ENCODE measurements around the gene CACNA1G. TPM values are rescaled to one million over a fixed set of nuclear protein-coding genes. Genes with fewer than 3 reads are reported as not detected.

The CACNA1G gene
- total RNA-seq, 1 donor from 2014 or later = 0.27 TPM

DNA sequence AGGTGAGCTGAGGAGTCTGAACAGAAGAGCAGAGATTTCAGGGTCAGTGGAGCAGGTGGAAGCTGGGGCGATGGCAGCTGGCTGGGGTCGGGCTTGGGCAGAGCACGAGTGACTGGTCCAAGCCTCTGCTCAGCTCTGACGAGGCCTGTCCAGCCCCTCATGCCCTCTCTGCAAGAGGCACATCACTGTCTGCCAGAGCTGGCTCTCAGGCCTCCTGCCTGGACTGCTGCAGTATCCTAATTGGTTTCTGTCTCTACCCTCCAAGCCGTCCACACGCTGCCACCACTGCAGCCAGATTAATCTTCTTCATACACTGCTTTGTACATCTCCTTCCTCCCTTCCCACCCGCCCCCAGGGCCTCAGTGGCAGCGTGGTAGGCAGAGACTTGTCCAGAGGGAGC lies 25.4 kb downstream of the CACNA1G start:
- Mint-ChIP-seq H3K36me3 (ENCODE audit: low read depth, unreplicated experiment) (peaks cover 3% of the 10 kb centered on the region), H3K27ac (ENCODE audit: unreplicated experiment) (no peak overlapping the region), H3K4me3 (ENCODE audit: unreplicated experiment) (no peak overlapping the region), H3K4me1 (ENCODE audit: low read depth, unreplicated experiment) (peaks cover 6% of the 10 kb centered on the region), H3K27me3 (ENCODE audit: low read depth, unreplicated experiment) (peaks cover 70% of the 10 kb centered on the region), H3K9me3 (ENCODE audit: unreplicated experiment) (peaks cover 10% of the 10 kb centered on the region)
- no peak overlapping the region for H3K4me3 ChIP-seq (ENCODE audit: insufficient read depth, low read depth, low read length)
- H3K4me1 ChIP-seq (ENCODE audit: insufficient read depth, low read length) = peaks cover 5% of the 10 kb centered on the region
- no peak overlapping the region for H3K9ac ChIP-seq (ENCODE audit: low read length)
- no peaks in the 10 kb centered on the region for H3K79me2 ChIP-seq (ENCODE audit: insufficient read depth, low read length)
- no peak overlapping the region for H2AFZ ChIP-seq (ENCODE audit: low read depth, low read length)
- no peak for FAIRE-seq
- DNase-seq (ENCODE audit: low read depth) = no peak
- H3K9me3 ChIP-seq (ENCODE audit: insufficient read depth, low read depth, low read length) = no peaks in the 10 kb centered on the region
- no peaks in the 10 kb centered on the region for H3K36me3 ChIP-seq (ENCODE audit: insufficient read depth, low read length)
- no peak overlapping the region for H3K27ac ChIP-seq (ENCODE audit: low read depth, low read length)
- H3K27me3 ChIP-seq (ENCODE audit: insufficient read depth, low read length) = no peaks in the 10 kb centered on the region
- TF ChIP-seq, protein P1, sequence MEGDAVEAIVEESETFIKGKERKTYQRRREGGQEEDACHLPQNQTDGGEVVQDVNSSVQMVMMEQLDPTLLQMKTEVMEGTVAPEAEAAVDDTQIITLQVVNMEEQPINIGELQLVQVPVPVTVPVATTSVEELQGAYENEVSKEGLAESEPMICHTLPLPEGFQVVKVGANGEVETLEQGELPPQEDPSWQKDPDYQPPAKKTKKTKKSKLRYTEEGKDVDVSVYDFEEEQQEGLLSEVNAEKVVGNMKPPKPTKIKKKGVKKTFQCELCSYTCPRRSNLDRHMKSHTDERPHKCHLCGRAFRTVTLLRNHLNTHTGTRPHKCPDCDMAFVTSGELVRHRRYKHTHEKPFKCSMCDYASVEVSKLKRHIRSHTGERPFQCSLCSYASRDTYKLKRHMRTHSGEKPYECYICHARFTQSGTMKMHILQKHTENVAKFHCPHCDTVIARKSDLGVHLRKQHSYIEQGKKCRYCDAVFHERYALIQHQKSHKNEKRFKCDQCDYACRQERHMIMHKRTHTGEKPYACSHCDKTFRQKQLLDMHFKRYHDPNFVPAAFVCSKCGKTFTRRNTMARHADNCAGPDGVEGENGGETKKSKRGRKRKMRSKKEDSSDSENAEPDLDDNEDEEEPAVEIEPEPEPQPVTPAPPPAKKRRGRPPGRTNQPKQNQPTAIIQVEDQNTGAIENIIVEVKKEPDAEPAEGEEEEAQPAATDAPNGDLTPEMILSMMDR (IDR thresholded peaks at IDR 0.05; ENCODE audit: insufficient read depth, low read depth, low read length) = no peak
- no peak for TF ChIP-seq EZH2 (IDR thresholded peaks at IDR 0.05; ENCODE audit: insufficient read depth, low read length)
- no peaks in the 10 kb centered on the region for H4K20me1 ChIP-seq (ENCODE audit: insufficient read depth, low read length)
- no peak overlapping the region for H3K4me2 ChIP-seq (ENCODE audit: low read length)

DNA sequence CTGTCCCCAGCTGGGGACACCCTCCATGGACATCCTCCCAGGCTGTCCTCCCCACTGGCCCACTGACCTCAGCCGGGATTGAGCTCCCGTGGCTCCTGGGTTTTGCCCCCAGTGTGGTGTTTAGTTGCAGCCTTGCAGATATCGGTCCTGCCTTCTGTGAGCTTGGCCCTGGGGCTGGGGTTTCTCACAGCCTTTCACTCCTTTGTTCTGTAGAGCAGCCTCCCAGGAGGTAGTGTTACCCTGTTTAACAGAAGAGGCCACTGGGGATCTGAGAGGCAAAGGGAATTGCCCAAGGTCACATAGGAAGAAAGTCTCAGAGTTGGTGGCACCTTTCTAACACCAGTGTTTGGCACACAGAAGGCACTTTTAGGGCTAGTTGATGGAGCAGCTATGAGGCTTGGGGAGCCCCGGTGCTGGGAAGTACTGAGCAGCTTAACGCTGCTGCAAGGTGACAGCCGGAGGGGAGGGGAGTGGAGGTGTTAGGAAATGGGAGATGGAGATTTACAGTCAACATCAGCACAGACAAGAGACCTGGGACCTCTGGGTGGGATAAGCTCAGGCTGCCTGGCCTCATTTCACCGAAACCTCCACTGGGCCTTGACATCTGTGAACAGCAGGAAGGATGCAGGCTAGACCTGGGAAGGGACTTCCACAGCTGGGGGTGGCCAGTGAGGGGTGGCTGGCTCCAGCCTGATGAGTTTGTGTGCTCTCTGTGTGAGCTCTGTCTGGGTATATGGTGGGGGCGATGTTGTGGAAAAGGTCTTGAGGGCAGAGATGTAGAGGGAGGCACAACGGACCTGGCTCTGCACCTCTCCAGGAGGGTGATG lies 26.1 kb downstream of the CACNA1G start:
- H3K4me1 ChIP-seq (ENCODE audit: insufficient read depth, low read length) = peaks cover 5% of the 10 kb centered on the region
- no peak overlapping the region for H3K27ac ChIP-seq (ENCODE audit: low read depth, low read length)
- H4K20me1 ChIP-seq (ENCODE audit: insufficient read depth, low read length) = no peaks in the 10 kb centered on the region
- no peak overlapping the region for H3K27ac Mint-ChIP-seq (ENCODE audit: unreplicated experiment)
- no peak overlapping the region for H3K4me3 ChIP-seq (ENCODE audit: insufficient read depth, low read depth, low read length)
- H2AFZ ChIP-seq (ENCODE audit: low read depth, low read length) = no peak overlapping the region
- DNase-seq (ENCODE audit: low read depth) (no peak), FAIRE-seq (no peak)
- H3K4me1 Mint-ChIP-seq (ENCODE audit: low read depth, unreplicated experiment) = peaks cover 6% of the 10 kb centered on the region
- H3K36me3 Mint-ChIP-seq (ENCODE audit: low read depth, unreplicated experiment) = peaks cover 3% of the 10 kb centered on the region
- TF ChIP-seq, protein P1 (IDR thresholded peaks at IDR 0.05; ENCODE audit: insufficient read depth, low read depth, low read length) = no peak
- TF ChIP-seq EZH2 (IDR thresholded peaks at IDR 0.05; ENCODE audit: insufficient read depth, low read length) = no peak
- H3K9me3 ChIP-seq (ENCODE audit: insufficient read depth, low read depth, low read length) = no peaks in the 10 kb centered on the region
- H3K4me2 ChIP-seq (ENCODE audit: low read length) = no peak overlapping the region
- peaks cover 74% of the 10 kb centered on the region for H3K27me3 Mint-ChIP-seq (ENCODE audit: low read depth, unreplicated experiment)
- no peaks in the 10 kb centered on the region for H3K27me3 ChIP-seq (ENCODE audit: insufficient read depth, low read length)
- H3K4me3 Mint-ChIP-seq (ENCODE audit: unreplicated experiment) = no peak overlapping the region
- H3K36me3 ChIP-seq (ENCODE audit: insufficient read depth, low read length) = no peaks in the 10 kb centered on the region
- peaks cover 9% of the 10 kb centered on the region for H3K9me3 Mint-ChIP-seq (ENCODE audit: unreplicated experiment)
- H3K9ac ChIP-seq (ENCODE audit: low read length) = no peak overlapping the region
- no peaks in the 10 kb centered on the region for H3K79me2 ChIP-seq (ENCODE audit: insufficient read depth, low read length)

DNA sequence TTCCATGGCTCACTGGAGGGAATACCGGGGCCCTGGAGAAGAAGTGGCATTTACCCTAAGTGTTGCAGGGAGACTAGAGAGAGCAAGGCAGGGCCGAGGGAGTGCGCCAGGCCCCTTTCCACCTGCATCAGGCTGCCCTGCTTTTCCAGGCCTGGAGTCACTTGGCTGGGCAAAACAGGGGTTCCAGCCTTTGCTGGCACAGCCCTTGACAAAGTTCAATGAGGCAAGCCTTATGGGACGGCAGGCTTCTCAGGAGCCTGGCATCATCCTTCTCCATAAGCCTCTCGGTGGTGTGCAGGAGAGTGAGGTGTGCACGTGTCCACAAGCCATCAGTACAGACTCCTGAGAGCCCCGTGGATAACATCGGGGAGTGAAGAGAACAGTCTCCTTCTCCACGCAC lies 27.1 kb downstream of the CACNA1G start:
- peaks cover 2% of the 10 kb centered on the region for H3K9me3 Mint-ChIP-seq (ENCODE audit: unreplicated experiment)
- H3K4me1 Mint-ChIP-seq (ENCODE audit: low read depth, unreplicated experiment) = peaks cover 5% of the 10 kb centered on the region
- no peaks in the 10 kb centered on the region for H3K27me3 ChIP-seq (ENCODE audit: insufficient read depth, low read length)
- H2AFZ ChIP-seq (ENCODE audit: low read depth, low read length) = no peak overlapping the region
- no peak overlapping the region for H3K4me3 ChIP-seq (ENCODE audit: insufficient read depth, low read depth, low read length)
- no peaks in the 10 kb centered on the region for H3K36me3 ChIP-seq (ENCODE audit: insufficient read depth, low read length)
- no peaks in the 10 kb centered on the region for H3K79me2 ChIP-seq (ENCODE audit: insufficient read depth, low read length)
- H3K9ac ChIP-seq (ENCODE audit: low read length) = no peak overlapping the region
- DNase-seq (ENCODE audit: low read depth) = no peak
- H3K4me3 Mint-ChIP-seq (ENCODE audit: unreplicated experiment) = no peak overlapping the region
- H3K4me1 ChIP-seq (ENCODE audit: insufficient read depth, low read length) = peaks cover 5% of the 10 kb centered on the region
- H3K36me3 Mint-ChIP-seq (ENCODE audit: low read depth, unreplicated experiment) = no peaks in the 10 kb centered on the region
- no peak for FAIRE-seq
- no peak overlapping the region for H3K4me2 ChIP-seq (ENCODE audit: low read length)
- no peak overlapping the region for H3K27ac ChIP-seq (ENCODE audit: low read depth, low read length)
- no peaks in the 10 kb centered on the region for H3K9me3 ChIP-seq (ENCODE audit: insufficient read depth, low read depth, low read length)
- no peak overlapping the region for H3K27ac Mint-ChIP-seq (ENCODE audit: unreplicated experiment)
- no peak for TF ChIP-seq EZH2 (IDR thresholded peaks at IDR 0.05; ENCODE audit: insufficient read depth, low read length)
- TF ChIP-seq, protein P1 (IDR thresholded peaks at IDR 0.05; ENCODE audit: insufficient read depth, low read depth, low read length) = no peak
- no peaks in the 10 kb centered on the region for H4K20me1 ChIP-seq (ENCODE audit: insufficient read depth, low read length)
- H3K27me3 Mint-ChIP-seq (ENCODE audit: low read depth, unreplicated experiment) = peaks cover 72% of the 10 kb centered on the region
